Type B pancreatic cell (in vitro differentiated cells): ENCODE results near the gene IL21. TPM values are rescaled to one million over a fixed set of nuclear protein-coding genes. Genes with fewer than 3 reads are reported as not detected.
A peak's percentile ranks its signal among the peaks of the same experiment; 100 is the strongest.
"Not testable (repeated sequence)": the region's sequence is repeated elsewhere in the genome, so short reads cannot be mapped to it uniquely, and the experiment has no call there.

ENCODE experiments used
- DNase-seq: peaks from one replicate; pipeline ENCODE4 v3.0.0; 2021; ENCODE audit warnings: mixed read lengths; ENCODE audit not compliant: unreplicated experiment; ENCODE audit errors: extremely low spot score
- H3K27ac Mint-ChIP-seq: 2 replicates; pipeline ENCODE4 v1.8.0; 2021; ENCODE audit warnings: mild to moderate bottlenecking, mixed read lengths
- H3K27me3 Mint-ChIP-seq: 2 replicates; pipeline ENCODE4 v1.8.0; 2021; ENCODE audit warnings: mixed read lengths
- H3K36me3 Mint-ChIP-seq: 2 replicates; pipeline ENCODE4 v1.8.0; 2021; ENCODE audit warnings: mixed read lengths
- H3K4me1 Mint-ChIP-seq: one replicate; pipeline ENCODE4 v1.8.0; 2021; ENCODE audit warnings: mixed read lengths; ENCODE audit not compliant: unreplicated experiment
- H3K4me3 Mint-ChIP-seq: 2 replicates; pipeline ENCODE4 v1.8.0; 2021; ENCODE audit warnings: mild to moderate bottlenecking, mixed read lengths
- H3K9me3 Mint-ChIP-seq: 2 replicates; pipeline ENCODE4 v1.8.0; 2021; ENCODE audit warnings: mixed read lengths
- CTCF ChIP-seq: fragments of 200-600 bp; sonication (generic); conservative IDR thresholded peaks from 2 replicates; pipeline ENCODE4 v1.5.0; 2021; ENCODE audit warnings: antibody characterized with exemption, mild to moderate bottlenecking
- total RNA-seq: library from RNA; stranded (reverse); gene quantifications from 2 replicates; pipeline ENCODE4 v1.2.1, GENCODE V29; 2021; ENCODE audit warnings: low replicate concordance

IL21 gene
- total RNA-seq, 1 donor from 2014 or later: not detected

DNA sequence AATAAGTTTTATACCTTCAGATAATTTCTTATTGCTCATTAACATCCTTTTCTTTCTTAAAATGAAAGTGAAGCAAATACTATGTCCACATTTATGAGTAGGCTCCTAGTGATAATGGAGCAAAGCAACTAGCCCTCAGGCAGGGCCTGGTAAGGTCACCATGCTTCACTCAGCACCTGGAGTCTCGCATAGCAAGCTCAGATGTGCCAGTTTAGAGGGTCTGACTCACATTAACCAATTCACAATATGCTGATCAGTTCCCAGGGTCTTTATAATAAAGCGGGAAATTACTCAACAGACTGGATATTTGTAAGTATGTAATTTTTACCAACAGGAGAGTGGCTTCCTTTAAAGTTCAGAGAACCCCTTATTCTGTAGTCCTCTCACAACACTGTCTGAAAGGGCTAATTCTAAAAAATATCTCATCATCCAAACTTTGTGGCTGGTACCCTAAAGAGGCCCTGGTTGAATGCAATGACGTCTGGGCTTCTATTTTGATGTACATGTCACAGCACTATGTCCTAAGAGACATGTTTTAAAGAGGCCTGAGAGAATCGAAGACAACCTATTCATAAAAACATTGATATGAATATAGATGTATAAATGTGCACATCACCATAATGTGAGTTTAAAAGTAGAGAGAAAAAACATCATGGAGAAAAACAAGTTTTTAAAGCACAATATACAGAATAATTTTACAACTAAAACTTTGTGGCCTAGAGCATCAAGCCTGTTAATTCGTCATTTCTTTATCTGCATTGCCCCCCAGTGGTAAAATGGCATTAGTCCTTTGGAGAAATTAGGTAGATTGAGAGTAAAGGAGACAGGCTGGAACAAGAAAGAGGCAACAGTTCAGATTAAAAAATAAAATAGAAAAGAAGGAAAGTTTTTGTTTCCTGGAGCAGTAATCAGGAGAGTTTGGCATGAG is 44.3 kb downstream of the IL21 start:
- H3K9me3 Mint-ChIP-seq: no peaks in the 10 kb centered on the region
- no peaks in the 10 kb centered on the region for H3K36me3 Mint-ChIP-seq
- DNase-seq: no peak
- peak; percentile 76 for TF ChIP-seq CTCF
- H3K27me3 Mint-ChIP-seq: peaks cover 4% of the 10 kb centered on the region
- H3K4me3 Mint-ChIP-seq: no peak overlapping the region
- no peaks in the 10 kb centered on the region for H3K4me1 Mint-ChIP-seq
- H3K27ac Mint-ChIP-seq: no peak overlapping the region

DNA sequence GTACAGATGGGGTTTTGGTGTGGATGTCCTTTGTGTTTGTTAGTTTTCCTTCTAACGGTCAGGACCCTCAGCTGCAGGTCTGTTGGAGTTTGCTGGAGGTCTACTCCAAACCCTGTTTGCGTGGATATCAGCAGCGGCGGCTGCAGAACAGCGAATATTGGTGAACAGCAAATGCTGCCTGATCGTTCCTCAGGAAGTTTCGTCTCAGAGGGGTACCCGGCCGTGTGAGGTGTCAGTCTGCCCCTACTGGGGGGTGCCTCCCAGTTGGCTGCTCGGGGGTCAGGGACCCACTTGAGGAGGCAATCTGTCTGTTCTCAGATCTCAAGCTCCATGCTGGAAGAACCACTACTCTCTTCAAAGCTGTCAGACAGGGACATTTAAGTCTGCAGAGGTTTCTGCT is 46.5 kb downstream of the IL21 start:
- H3K36me3 Mint-ChIP-seq, H3K4me1 Mint-ChIP-seq, H3K27ac Mint-ChIP-seq, H3K27me3 Mint-ChIP-seq, H3K9me3 Mint-ChIP-seq, DNase-seq, H3K4me3 Mint-ChIP-seq: not testable (repeated sequence)

- TF ChIP-seq CTCF: no peak
- Mint-ChIP-seq H3K9me3 (no peaks in the 10 kb centered on the region), H3K4me3 (no peak overlapping the region), H3K36me3 (no peaks in the 10 kb centered on the region), H3K27ac (no peak overlapping the region), H3K4me1 (no peaks in the 10 kb centered on the region), H3K27me3 (no peaks in the 10 kb centered on the region)
- DNase-seq: no peak
These were observed 58.4 kb downstream of the IL21 start for GRCh38 chr4:122562449-122562848.

Other genes with a start within 250 kb of the IL21 start
- gene ADAD1, start 242.1 kb downstream of the IL21 start, total RNA-seq: not detected in 2 replicates
- not detected in 2 replicates for gene IL2, start 164.3 kb downstream of the IL21 start, total RNA-seq
- 3.8 and 4.5 TPM in 2 replicates for gene BBS12, start 111.6 kb upstream of the IL21 start, total RNA-seq
- gene FGF2, start 205.8 kb upstream of the IL21 start, total RNA-seq: 0.98 and 6.5 TPM in 2 replicates